MM.1S (cell line): ENCODE results near the gene MACROD2.
"Not testable (repeated sequence)": the region's sequence is repeated elsewhere in the genome, so short reads cannot be mapped to it uniquely, and the experiment has no call there.

Experiments used
- DNase-seq: peaks from one replicate; pipeline ENCODE4 v3.0.0-alpha.2; 2015
- H2AFZ ChIP-seq: fragments of 300-600 bp; sonication (generic); 2 replicates; pipeline ENCODE4 v1.6.0; 2016; ENCODE audit warnings: antibody characterized with exemption, low read length
- H3F3A ChIP-seq: fragments of 300-600 bp; sonication (generic); 2 replicates; pipeline ENCODE4 v1.6.1; 2016; ENCODE audit warnings: mild to moderate bottlenecking, antibody characterized with exemption, low read length, moderate library complexity, mixed read lengths; ENCODE audit not compliant: insufficient read depth
- H3K27ac ChIP-seq: fragments of 300-600 bp; sonication (generic); 2 replicates; pipeline ENCODE4 v1.5.1; 2016; ENCODE audit warnings: mild to moderate bottlenecking, low read length
- H3K27me3 ChIP-seq: fragments of 300-600 bp; sonication (generic); replicated peaks from 2 replicates; pipeline ENCODE4 v1.6.0; 2016; ENCODE audit warnings: low read length; ENCODE audit not compliant: insufficient read depth
- H3K36me3 ChIP-seq: fragments of 300-600 bp; sonication (generic); replicated peaks from 2 replicates; pipeline ENCODE4 v1.6.1; 2016; ENCODE audit warnings: mild to moderate bottlenecking, low read length, mixed read lengths; ENCODE audit not compliant: insufficient read depth
- H3K4me1 ChIP-seq: fragments of 300-600 bp; sonication (generic); 2 replicates; pipeline ENCODE4 v1.6.1; 2016; ENCODE audit warnings: low read length, mixed read lengths
- H3K4me2 ChIP-seq: fragments of 300-600 bp; sonication (generic); 2 replicates; pipeline ENCODE4 v1.6.0; 2016; ENCODE audit warnings: low read depth, low read length
- H3K4me3 ChIP-seq: fragments of 300-600 bp; sonication (generic); 2 replicates; pipeline ENCODE4 v1.5.1; 2016; ENCODE audit warnings: low read length, mixed read lengths
- H3K79me2 ChIP-seq: fragments of 300-600 bp; sonication (generic); 2 replicates; pipeline ENCODE4 v1.6.1; 2016; ENCODE audit warnings: mixed run types, low read length, mixed read lengths
- H3K9ac ChIP-seq: fragments of 300-600 bp; sonication (generic); 2 replicates; pipeline ENCODE4 v1.6.1; 2016; ENCODE audit warnings: low read length, mixed read lengths
- H3K9me2 ChIP-seq: fragments of 300-600 bp; sonication (generic); replicated peaks from 2 replicates; pipeline ENCODE4 v1.6.1; 2016; ENCODE audit warnings: mild to moderate bottlenecking, low read length, mixed read lengths; ENCODE audit not compliant: insufficient read depth
- H3K9me3 ChIP-seq: fragments of 300-600 bp; sonication (generic); replicated peaks from 2 replicates; pipeline ENCODE4 v1.6.1; 2016; ENCODE audit warnings: mild to moderate bottlenecking, low read length, mixed read lengths; ENCODE audit not compliant: insufficient read depth
- H4K20me1 ChIP-seq: fragments of 300-600 bp; sonication (generic); 2 replicates; pipeline ENCODE4 v1.6.1; 2016; ENCODE audit warnings: mild to moderate bottlenecking, low read length, moderate library complexity, mixed read lengths; ENCODE audit not compliant: insufficient read depth
- CTCF ChIP-seq: fragments of 300-600 bp; sonication (generic); IDR thresholded peaks from 2 replicates; pipeline ENCODE4 v1.5.1; 2016; ENCODE audit warnings: antibody characterized with exemption, low read length, mixed read lengths
- EZH2 ChIP-seq: fragments of 300-600 bp; sonication (generic); optimal IDR thresholded peaks from 2 replicates; pipeline ENCODE3; 2017; ENCODE audit warnings: low read depth, mild to moderate bottlenecking, antibody characterized with exemption, low read length, mixed read lengths
- EZH2phosphoT487 ChIP-seq: fragments of 300-600 bp; sonication (generic); IDR thresholded peaks from 2 replicates; pipeline ENCODE4 v1.6.1; 2018; ENCODE audit warnings: antibody characterized with exemption, low read length

MACROD2 gene

GRCh38 chr20:14012671-14013070, 17.4 kb downstream of the MACROD2 start:
- DNase-seq, result no peak
- Histone ChIP-seq H3K4me1 (no peaks in the 10 kb centered on the region), H3K27ac (no peak overlapping the region), H4K20me1 (no peaks in the 10 kb centered on the region), H3K27me3 (no peaks in the 10 kb centered on the region), H3K79me2 (no peaks in the 10 kb centered on the region), H3F3A (no peaks in the 10 kb centered on the region), H3K9me3 (no peaks in the 10 kb centered on the region), H2AFZ (no peak overlapping the region), H3K4me2 (no peak overlapping the region), H3K36me3 (no peaks in the 10 kb centered on the region), H3K9ac (no peak overlapping the region), H3K9me2 (no peaks in the 10 kb centered on the region), H3K4me3 (no peak overlapping the region)
- no peak for TF ChIP-seq EZH2phosphoT487
- TF ChIP-seq CTCF, result no peak
- no peak for TF ChIP-seq EZH2

- Histone ChIP-seq H3K27me3 (no peaks in the 10 kb centered on the region), H3K9me3 (no peaks in the 10 kb centered on the region), H3K4me1 (no peaks in the 10 kb centered on the region), H3K4me2 (no peak overlapping the region), H3K27ac (no peak overlapping the region), H3K36me3 (no peaks in the 10 kb centered on the region), H2AFZ (no peak overlapping the region), H3F3A (no peaks in the 10 kb centered on the region), H3K79me2 (no peaks in the 10 kb centered on the region), H3K4me3 (no peak overlapping the region), H4K20me1 (no peaks in the 10 kb centered on the region), H3K9ac (no peak overlapping the region), H3K9me2 (no peaks in the 10 kb centered on the region)
- no peak for TF ChIP-seq CTCF
- no peak for TF ChIP-seq EZH2
- TF ChIP-seq EZH2phosphoT487, result no peak
- DNase-seq, result no peak
Measured at GRCh38 chr20:14030991-14031390, 35.7 kb downstream of the MACROD2 start.

GRCh38 chr20:14033310-14033709, 38.0 kb downstream of the MACROD2 start:
- H3K9ac ChIP-seq, result no peak overlapping the region
- H3F3A ChIP-seq, result no peaks in the 10 kb centered on the region
- no peaks in the 10 kb centered on the region for H3K9me2 ChIP-seq
- no peak for TF ChIP-seq EZH2
- no peak for TF ChIP-seq EZH2phosphoT487
- no peak for TF ChIP-seq CTCF
- no peak for DNase-seq
- no peaks in the 10 kb centered on the region for H3K79me2 ChIP-seq
- no peak overlapping the region for H3K4me3 ChIP-seq
- H4K20me1 ChIP-seq, result no peaks in the 10 kb centered on the region
- no peaks in the 10 kb centered on the region for H3K9me3 ChIP-seq
- no peak overlapping the region for H3K4me2 ChIP-seq
- no peaks in the 10 kb centered on the region for H3K36me3 ChIP-seq
- no peak overlapping the region for H2AFZ ChIP-seq
- H3K27ac ChIP-seq, result no peak overlapping the region
- H3K27me3 ChIP-seq, result no peaks in the 10 kb centered on the region
- H3K4me1 ChIP-seq, result no peaks in the 10 kb centered on the region

- H4K20me1 ChIP-seq, result no peaks in the 10 kb centered on the region
- no peak overlapping the region for H2AFZ ChIP-seq
- H3K79me2 ChIP-seq, result no peaks in the 10 kb centered on the region
- no peaks in the 10 kb centered on the region for H3K9me2 ChIP-seq
- no peaks in the 10 kb centered on the region for H3K9me3 ChIP-seq
- no peaks in the 10 kb centered on the region for H3K4me1 ChIP-seq
- no peak overlapping the region for H3K27ac ChIP-seq
- no peak overlapping the region for H3K4me2 ChIP-seq
- DNase-seq, result no peak
- H3K36me3 ChIP-seq, result no peaks in the 10 kb centered on the region
- H3K9ac ChIP-seq, result no peak overlapping the region
- H3K4me3 ChIP-seq, result no peak overlapping the region
- TF ChIP-seq EZH2phosphoT487 (no peak), CTCF (no peak), EZH2 (no peak)
- H3F3A ChIP-seq, result no peaks in the 10 kb centered on the region
- H3K27me3 ChIP-seq, result no peaks in the 10 kb centered on the region
Measured at GRCh38 chr20:14036567-14036966, 41.3 kb downstream of the MACROD2 start.

GRCh38 chr20:14044712-14045276, 49.5 kb downstream of the MACROD2 start:
- H2AFZ ChIP-seq, H3K9me3 ChIP-seq, H3K4me2 ChIP-seq, H3K27ac ChIP-seq, H3F3A ChIP-seq, H4K20me1 ChIP-seq, H3K9ac ChIP-seq, H3K79me2 ChIP-seq, H3K4me1 ChIP-seq, H3K9me2 ChIP-seq, DNase-seq, H3K4me3 ChIP-seq, H3K36me3 ChIP-seq: not testable (repeated sequence)
- peaks cover 35% of the 10 kb centered on the region for H3K27me3 ChIP-seq
